Stimulated activated naive CD8-positive, alpha-beta T cell treated with anti-CD3 and anti-CD28 coated beads, Interleukin-15, Interleukin-2, amounts not matched to agents 100 ng/mL and 50 ng/mL, for 24 hours (primary cell): ENCODE results near the gene RAVER2.

ENCODE experiments used
- H3K27ac Mint-ChIP-seq: one replicate; pipeline ENCODE4 v1.8.0; 2021; ENCODE audit warnings: mild to moderate bottlenecking, mixed read lengths
- H3K27me3 Mint-ChIP-seq: one replicate; pipeline ENCODE4 v1.8.0; 2021; ENCODE audit warnings: mixed read lengths
- H3K36me3 Mint-ChIP-seq: one replicate; pipeline ENCODE4 v1.8.0; 2021; ENCODE audit warnings: low read depth, mixed read lengths
- H3K4me1 Mint-ChIP-seq: one replicate; pipeline ENCODE4 v1.8.0; 2021; ENCODE audit warnings: low read depth, mixed read lengths
- H3K4me3 Mint-ChIP-seq: one replicate; pipeline ENCODE4 v1.8.0; 2021; ENCODE audit warnings: mild to moderate bottlenecking, mixed read lengths
- H3K9me3 Mint-ChIP-seq: one replicate; pipeline ENCODE4 v1.8.0; 2021; ENCODE audit warnings: mixed read lengths

RAVER2 gene

DNA sequence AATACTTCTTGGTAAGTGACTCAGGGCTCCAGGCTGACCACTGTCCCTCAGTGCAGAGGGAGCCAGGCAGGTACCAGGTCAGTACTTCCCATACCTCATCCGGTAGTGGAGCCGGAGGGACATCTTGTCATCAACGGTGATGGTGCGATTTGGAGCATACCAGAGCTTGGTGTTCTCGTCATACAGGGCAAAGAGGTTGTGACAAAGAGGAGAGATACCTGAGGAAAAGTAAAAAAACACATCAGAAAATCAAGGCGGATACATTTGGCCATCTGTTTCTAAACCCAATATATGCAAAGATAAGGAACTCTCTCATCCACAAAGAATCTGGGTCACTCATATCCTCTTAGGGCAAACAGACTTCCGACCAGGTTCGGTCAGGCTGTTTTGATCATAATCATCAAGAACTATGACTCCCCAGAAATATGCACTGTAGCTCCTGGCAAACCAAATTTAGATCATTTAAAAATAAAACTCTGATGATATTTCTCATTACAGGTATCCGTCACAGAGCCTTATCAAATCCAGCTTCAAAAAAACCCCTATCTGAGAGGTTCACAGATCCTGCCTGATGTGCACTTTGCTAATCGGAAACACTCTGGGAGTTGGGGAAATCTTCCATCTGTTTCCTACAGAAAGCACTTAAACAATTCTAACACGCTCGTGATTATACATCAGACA, 134.2 kb downstream of the RAVER2 start:
- H3K9me3 Mint-ChIP-seq = no peaks in the 10 kb centered on the region
- no peak overlapping the region for H3K27ac Mint-ChIP-seq
- H3K4me1 Mint-ChIP-seq = peaks cover 63% of the 10 kb centered on the region
- H3K27me3 Mint-ChIP-seq = no peaks in the 10 kb centered on the region
- H3K4me3 Mint-ChIP-seq = no peak overlapping the region
- H3K36me3 Mint-ChIP-seq = peaks cover 71% of the 10 kb centered on the region

DNA sequence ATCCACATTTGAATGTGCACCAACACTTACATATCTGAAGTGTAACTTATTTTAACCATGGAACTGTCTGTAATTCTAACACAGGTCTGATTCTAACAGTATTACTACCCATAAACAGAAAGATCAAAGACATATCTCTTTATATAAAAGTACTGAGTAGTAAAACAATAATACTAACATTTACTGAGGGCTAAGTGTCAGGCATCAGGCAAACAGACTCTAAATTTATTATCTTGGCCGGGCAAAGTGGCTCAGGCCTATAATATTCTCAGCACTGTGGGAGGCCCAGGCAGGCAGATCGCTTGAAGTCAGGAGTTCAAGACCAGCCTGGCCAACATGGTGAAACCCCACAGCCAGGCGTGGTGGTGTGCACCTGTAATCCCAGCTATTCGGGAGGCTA, 135.6 kb downstream of the RAVER2 start:
- H3K4me3 Mint-ChIP-seq = no peak overlapping the region
- no peaks in the 10 kb centered on the region for H3K27me3 Mint-ChIP-seq
- H3K4me1 Mint-ChIP-seq = peaks cover 64% of the 10 kb centered on the region
- no peaks in the 10 kb centered on the region for H3K9me3 Mint-ChIP-seq
- no peak overlapping the region for H3K27ac Mint-ChIP-seq
- peaks cover 69% of the 10 kb centered on the region for H3K36me3 Mint-ChIP-seq

DNA sequence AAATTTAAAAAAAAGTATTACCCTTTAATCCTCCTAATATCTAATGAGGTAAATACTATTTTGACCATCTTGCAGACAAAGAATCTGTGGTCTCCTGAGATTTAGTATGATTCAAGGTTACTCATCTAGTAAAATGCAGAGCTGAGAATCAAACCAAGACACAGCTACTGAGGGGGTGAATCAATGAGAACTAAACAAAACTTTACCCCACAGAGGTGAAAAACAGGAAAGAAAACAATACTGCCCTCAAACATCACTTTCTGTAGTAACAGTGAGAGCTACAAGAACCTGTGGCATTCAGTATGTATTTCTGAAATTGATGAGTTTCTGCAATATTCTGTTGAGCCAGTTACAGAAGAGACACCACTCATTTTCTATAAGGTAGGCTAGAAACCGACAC, 136.4 kb downstream of the RAVER2 start:
- Mint-ChIP-seq H3K9me3 (no peaks in the 10 kb centered on the region), H3K27ac (no peak overlapping the region), H3K4me3 (no peak overlapping the region), H3K36me3 (peaks cover 61% of the 10 kb centered on the region), H3K4me1 (peaks cover 57% of the 10 kb centered on the region), H3K27me3 (no peaks in the 10 kb centered on the region)
